VCaP (cell line): ENCODE data around the gene MYT1.

ENCODE experiments used
- H3K27ac ChIP-seq: fragments of 450-650 bp; 2 replicates; pipeline ENCODE4 v1.5.1; 2017
- TF ChIP-seq, protein P1 (sequence below): fragments of 450-650 bp; conservative IDR thresholded peaks from 2 replicates; pipeline ENCODE4 v1.5.1; 2017; ENCODE audit warnings: mild to moderate bottlenecking, moderate library complexity

MYT1 gene

DNA sequence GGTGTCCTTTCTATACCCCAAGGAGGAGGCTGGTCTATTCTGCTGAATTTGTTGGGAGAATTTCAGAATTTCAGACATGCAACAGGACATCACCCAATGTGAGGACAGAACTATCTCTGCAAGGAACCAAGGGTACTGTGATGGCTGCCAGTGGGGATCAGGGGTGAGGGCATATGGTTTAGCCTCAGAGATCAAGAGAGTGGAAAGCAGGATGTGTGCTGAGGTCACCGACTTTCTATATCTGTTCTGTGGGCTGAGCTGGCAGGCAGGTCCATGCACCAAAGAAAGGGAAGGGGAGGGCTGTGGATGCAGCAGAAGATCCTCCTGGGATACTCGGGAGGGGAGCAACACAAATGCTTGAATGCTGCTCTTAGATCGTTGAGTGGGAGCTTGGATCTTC, 28.8 kb downstream of the MYT1 start:
- TF ChIP-seq, protein P1, sequence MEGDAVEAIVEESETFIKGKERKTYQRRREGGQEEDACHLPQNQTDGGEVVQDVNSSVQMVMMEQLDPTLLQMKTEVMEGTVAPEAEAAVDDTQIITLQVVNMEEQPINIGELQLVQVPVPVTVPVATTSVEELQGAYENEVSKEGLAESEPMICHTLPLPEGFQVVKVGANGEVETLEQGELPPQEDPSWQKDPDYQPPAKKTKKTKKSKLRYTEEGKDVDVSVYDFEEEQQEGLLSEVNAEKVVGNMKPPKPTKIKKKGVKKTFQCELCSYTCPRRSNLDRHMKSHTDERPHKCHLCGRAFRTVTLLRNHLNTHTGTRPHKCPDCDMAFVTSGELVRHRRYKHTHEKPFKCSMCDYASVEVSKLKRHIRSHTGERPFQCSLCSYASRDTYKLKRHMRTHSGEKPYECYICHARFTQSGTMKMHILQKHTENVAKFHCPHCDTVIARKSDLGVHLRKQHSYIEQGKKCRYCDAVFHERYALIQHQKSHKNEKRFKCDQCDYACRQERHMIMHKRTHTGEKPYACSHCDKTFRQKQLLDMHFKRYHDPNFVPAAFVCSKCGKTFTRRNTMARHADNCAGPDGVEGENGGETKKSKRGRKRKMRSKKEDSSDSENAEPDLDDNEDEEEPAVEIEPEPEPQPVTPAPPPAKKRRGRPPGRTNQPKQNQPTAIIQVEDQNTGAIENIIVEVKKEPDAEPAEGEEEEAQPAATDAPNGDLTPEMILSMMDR, result no peak
- H3K27ac ChIP-seq, result no peak overlapping the region

DNA sequence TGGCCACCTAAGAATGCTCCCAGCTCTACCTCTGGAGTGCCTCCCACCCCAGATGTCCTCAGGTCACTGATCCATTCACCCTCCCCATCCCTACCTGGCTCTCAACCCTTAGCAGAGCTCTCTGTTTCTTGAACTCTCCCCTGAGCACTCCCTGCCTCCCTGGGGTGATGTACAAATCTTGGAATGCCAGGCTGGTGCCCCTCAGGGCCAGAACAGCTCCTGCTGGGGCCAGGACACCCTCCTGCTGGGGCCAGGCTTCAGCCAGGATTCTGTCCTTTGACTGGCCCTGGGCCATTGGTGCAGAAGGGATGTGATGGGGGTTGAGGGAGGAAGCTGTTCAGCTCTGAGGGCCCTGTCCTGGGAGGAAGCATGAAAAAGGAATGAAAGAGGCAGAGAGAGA, 30.0 kb downstream of the MYT1 start:
- TF ChIP-seq, protein P1, result no peak
- no peak overlapping the region for H3K27ac ChIP-seq

DNA sequence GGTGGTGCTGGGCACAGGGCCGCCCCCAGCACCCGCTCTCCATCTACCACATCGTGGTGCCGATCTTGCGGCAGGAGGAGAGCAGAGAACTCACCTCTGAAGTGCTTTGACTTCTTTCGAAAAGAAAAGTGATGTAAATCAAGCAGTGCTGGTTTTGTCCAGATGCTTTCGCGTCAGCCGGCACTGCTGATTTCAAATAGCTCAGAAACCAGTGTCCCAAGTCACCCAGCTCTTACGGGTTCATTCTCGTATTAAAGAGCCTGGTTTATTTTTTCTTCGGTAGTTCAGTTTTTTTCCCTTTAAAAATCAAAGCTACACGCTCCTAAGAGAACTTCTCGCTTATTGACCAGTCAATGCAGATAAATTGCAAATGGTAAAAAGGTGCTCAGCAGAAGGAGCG, 32.1 kb downstream of the MYT1 start:
- TF ChIP-seq, protein P1, result no peak
- no peak overlapping the region for H3K27ac ChIP-seq

DNA sequence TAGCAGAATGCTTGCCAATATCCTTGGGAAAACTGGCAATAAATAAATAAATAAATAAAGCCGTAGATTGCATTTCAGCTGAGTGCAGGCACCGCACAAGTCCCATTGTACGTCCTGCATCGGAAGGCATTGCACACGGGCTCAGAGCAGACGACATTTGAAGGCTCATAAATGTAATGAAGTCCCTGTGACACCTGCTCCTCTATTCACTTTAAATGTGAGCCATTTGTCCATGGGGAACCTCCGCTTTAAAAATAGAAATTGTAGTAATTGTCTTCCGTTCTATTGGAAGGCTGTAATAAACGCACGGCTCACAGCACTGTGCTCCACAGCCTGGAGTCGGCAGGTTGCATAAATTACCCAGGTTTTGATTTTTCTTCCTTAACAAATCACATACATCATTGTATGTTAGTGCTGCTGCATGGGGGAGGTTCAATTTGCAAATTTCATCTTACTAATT, 32.6 kb downstream of the MYT1 start:
- H3K27ac ChIP-seq, result no peak overlapping the region
- TF ChIP-seq, protein P1, result no peak

DNA sequence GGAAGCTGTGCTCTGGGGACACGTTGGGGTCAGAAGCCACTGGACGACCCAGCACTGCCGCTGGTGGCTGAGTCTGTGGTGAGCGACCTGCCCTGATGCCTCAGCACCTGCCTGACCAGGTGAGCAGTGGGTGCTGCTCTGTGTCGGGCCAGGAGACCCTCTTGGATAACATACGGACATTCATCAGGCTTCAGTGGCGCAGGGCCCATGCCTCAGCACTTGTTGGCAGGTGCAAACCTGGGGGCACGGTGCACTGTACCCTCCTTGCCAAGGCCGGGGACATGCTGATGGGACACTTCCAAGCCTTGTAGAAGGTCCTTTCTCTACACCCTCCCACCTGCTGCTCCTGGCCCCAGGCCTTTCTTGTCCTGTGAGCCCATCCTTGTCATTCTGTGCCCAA, 34.1 kb downstream of the MYT1 start:
- H3K27ac ChIP-seq, result no peak overlapping the region
- TF ChIP-seq, protein P1, result no peak

DNA sequence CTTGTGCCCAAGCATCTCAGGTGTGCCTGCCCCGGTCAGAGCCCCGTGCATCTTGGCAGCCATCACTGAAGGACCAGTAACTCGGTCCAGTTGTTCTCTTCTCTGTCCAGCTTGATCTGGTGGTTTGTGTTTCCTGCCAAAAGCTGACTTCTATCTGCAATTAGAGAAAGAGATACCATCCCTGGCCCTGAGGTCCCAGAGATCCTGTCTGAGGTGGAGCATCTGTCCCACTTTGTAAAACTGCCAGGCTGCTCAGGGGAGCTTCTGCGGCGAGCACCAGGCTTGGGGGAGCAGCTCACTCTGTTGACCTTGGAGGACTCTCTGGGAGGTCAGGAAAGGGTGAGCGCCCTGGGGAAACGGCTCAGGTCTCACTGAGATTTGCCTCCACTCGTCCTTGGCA, 35.1 kb downstream of the MYT1 start:
- TF ChIP-seq, protein P1, result no peak
- H3K27ac ChIP-seq, result no peak overlapping the region

DNA sequence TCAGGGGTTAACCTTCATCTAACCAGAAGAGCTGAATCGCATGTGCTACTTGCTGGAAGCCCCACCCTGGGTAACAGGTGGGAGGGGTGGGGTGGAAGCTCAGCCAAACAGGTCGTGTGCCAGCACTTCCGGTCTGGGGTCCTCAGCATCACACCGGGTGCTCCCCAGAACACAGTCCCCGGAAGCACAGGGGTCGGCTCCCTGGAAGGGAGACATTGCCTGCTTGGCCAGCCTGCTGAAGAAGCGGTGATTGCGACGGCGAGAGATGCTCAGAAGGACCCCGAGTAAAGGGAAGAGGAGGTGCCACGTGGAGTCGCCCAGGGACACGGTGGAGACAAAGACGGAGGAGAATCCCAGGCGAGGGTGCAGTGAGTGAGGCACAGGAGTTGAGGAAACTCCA, 36.5 kb downstream of the MYT1 start:
- no peak overlapping the region for H3K27ac ChIP-seq
- TF ChIP-seq, protein P1, result no peak

DNA sequence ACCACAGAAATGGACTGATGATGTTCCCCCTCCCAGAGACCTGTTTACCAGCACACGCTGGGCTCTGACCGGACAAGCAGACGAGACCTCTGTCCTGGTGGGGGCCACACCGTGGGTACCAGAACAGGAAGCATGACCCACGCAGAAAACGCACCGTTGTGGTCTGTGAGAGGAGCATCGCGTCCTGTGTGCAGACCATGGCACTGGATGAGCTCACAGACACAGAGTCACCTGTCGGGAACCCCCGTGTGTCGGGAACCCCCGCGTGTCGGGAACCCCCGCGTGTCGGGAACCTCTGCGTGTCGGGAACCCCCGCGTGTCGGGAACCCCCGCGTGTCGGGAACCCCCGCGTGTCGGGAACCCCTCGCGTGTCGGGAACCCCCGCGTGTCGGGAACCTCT, 37.4 kb downstream of the MYT1 start:
- TF ChIP-seq, protein P1, result no peak
- no peak overlapping the region for H3K27ac ChIP-seq
